HG03095 (cell line): ENCODE results near the gene TRIM40.

ENCODE experiments used
- ATAC-seq: cut with Tn5 transposase; IDR thresholded peaks from one replicate; pipeline ENCODE4 v1.9.1; 2021; ENCODE audit warnings: moderate library complexity; ENCODE audit not compliant: unreplicated experiment

The TRIM40 gene

DNA sequence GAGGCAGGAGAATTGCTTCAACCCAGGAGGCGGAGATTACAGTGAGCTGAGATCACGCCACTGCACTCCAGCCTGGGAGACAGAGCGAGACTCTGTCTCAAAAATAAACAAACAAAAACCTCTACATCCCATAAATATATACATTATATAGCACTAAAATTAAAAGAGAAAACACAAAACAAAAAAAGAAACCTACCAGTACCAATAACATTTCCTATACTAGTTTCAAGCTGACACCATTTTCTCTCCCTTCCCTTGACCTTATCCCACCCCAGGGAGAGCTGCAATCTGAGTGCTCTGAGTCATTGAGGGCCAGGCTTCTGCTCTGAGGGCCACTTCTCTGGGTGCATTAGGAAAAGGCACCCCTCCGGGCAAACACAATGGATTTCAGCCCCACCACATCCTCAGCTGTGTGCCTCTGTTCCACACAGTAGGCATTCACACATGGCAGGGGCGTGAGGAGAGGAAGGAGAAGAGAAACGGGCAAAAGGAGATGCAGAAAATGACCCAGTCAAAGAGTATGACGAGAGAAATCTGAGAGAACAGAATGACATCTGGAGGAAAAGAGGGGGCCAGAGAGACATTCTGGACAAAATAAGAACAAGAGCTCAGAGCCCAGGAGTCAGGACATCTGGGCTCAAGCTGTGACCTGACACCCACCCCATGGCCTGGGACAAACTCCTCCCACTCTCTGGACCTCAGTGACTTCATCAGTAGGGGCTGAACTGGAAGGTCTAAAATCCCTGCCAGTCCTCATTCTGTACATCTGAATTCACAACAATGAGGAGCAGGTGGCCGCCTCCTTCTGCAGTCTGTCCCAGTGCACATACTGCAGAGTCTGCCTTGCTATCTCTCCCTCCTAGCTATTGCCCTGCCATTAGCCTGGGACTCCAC is 59.1 kb downstream of the TRIM40 start:
- ATAC-seq = no peak

DNA sequence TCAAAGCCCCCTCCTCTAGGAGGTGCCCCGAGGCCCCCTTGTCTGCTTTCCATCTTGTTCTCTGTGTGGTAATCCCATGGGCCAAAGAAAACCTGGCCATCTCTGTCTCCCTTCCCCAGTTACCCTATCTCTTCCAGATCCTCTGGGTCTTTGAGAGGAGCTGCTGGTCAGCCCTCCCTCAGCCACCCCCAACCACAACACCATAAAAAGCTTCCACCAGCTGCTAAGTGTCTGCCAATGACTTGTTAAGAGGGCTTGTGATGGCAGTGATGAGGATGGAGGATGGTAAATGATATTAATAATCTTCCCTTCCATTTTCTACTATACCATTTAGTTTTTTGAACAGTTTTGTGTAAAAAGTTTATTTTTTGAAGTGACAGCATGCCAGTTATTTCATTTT is 60.0 kb downstream of the TRIM40 start:
- ATAC-seq = no peak

GRCh38 chr6:30196376-30196775 is 60.4 kb downstream of the TRIM40 start:
- ATAC-seq = no peak
